LNCaP clone FGC (cell line): ENCODE data around the gene DCTN4.
A peak's percentile ranks its signal among the peaks of the same experiment; 100 is the strongest.

Experiments
- DNase-seq: peaks from one replicate; pipeline ENCODE4 v3.0.0-alpha.2; 2011; ENCODE audit warnings: low read depth
- H3K4me3 ChIP-seq: 2 replicates; pipeline ENCODE4 v1.5.1; 2011; ENCODE audit warnings: mild to moderate bottlenecking, low read depth, low read length, control low read depth
- CTCF ChIP-seq: IDR thresholded peaks from 2 replicates; pipeline ENCODE4 v1.5.1; 2012; ENCODE audit warnings: mild to moderate bottlenecking; ENCODE audit not compliant: control insufficient read depth, insufficient read depth; ENCODE audit errors: extremely low read depth

Gene DCTN4

GRCh38 chr5:150782850-150783249 lies 24.0 kb upstream of the DCTN4 start:
- no peak for DNase-seq
- no peak overlapping the region for H3K4me3 ChIP-seq
- no peak for TF ChIP-seq CTCF

GRCh38 chr5:150781706-150782614 lies 23.1 kb upstream of the DCTN4 start:
- no peak for DNase-seq
- H3K4me3 ChIP-seq: no peak overlapping the region
- no peak for TF ChIP-seq CTCF

- no peak for TF ChIP-seq CTCF
- DNase-seq: no peak
- no peak overlapping the region for H3K4me3 ChIP-seq
Measured at GRCh38 chr5:150780816-150781221, 22.0 kb upstream of the DCTN4 start.

GRCh38 chr5:150780187-150780692 lies 21.4 kb upstream of the DCTN4 start:
- DNase-seq: no peak
- TF ChIP-seq CTCF: no peak
- no peak overlapping the region for H3K4me3 ChIP-seq

GRCh38 chr5:150779397-150780186 lies 20.8 kb upstream of the DCTN4 start:
- peak overlapping the region; percentile 58 for H3K4me3 ChIP-seq
- no peak for TF ChIP-seq CTCF
- DNase-seq: no peak

- H3K4me3 ChIP-seq: peak within 1 kb of the TSS; percentile 58
- TF ChIP-seq CTCF: peak; percentile 74
- DNase-seq: no peak
Measured at GRCh38 chr5:150778517-150779396, 19.9 kb upstream of the DCTN4 start, which contains the start of gene SMIM3. Gene SMIM3, plus strand, starts transcription at chr5:150778757. Its CDS starts 16,684 bp downstream, at chr5:150795441.
